Astrocyte of the cerebellum (primary cell): ENCODE results near the gene TNFRSF17.
A peak's percentile ranks its signal among the peaks of the same experiment; 100 is the strongest.
"Not testable (repeated sequence)": the region's sequence is repeated elsewhere in the genome, so short reads cannot be mapped to it uniquely, and the experiment has no call there.

Experiments
- DNase-seq: peaks from one replicate; pipeline ENCODE4 v3.0.0-alpha.2; 2011; ENCODE audit warnings: low read depth
- H3K4me3 ChIP-seq: 2 replicates; pipeline ENCODE4 v1.5.1; 2011; ENCODE audit warnings: mild to moderate bottlenecking, low read depth, low read length, moderate library complexity
- in situ Hi-C: cut with HindIII; loops from 2 replicates; pipeline ENCODE4 v1.10.0; 2017; ENCODE audit warnings: low sequenced_read_pairs
- TF ChIP-seq, protein P1 (sequence below): IDR thresholded peaks from 2 replicates; pipeline ENCODE4 v1.5.1; 2012; ENCODE audit warnings: low read length, low read depth, moderate library complexity, mild to moderate bottlenecking; ENCODE audit errors: missing control alignments

Gene TNFRSF17

DNA sequence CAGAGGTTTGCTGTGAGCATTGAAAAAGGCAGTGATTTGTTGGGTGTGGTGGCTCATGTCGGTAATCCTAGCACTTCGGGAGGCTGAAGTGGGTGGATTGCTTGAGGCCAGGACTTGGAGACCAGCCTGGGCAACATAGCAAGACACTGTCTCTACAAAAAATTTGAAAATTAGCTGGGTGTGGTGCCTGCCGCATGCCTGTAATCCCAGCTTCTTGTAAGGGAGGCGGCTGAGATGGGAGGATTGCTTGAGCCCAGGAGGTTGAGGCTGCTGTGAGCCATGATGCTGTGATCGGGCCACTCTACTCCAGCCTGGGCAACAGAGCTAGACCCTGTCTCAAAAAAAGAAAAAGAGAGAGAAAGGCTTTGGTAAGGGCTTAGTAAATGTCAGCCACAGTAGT, 16.2 kb upstream of the TNFRSF17 start:
- TF ChIP-seq, protein P1, sequence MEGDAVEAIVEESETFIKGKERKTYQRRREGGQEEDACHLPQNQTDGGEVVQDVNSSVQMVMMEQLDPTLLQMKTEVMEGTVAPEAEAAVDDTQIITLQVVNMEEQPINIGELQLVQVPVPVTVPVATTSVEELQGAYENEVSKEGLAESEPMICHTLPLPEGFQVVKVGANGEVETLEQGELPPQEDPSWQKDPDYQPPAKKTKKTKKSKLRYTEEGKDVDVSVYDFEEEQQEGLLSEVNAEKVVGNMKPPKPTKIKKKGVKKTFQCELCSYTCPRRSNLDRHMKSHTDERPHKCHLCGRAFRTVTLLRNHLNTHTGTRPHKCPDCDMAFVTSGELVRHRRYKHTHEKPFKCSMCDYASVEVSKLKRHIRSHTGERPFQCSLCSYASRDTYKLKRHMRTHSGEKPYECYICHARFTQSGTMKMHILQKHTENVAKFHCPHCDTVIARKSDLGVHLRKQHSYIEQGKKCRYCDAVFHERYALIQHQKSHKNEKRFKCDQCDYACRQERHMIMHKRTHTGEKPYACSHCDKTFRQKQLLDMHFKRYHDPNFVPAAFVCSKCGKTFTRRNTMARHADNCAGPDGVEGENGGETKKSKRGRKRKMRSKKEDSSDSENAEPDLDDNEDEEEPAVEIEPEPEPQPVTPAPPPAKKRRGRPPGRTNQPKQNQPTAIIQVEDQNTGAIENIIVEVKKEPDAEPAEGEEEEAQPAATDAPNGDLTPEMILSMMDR = no peak
- DNase-seq = no peak
- H3K4me3 ChIP-seq = no peak overlapping the region
- in situ Hi-C loops = no loop called here

DNA sequence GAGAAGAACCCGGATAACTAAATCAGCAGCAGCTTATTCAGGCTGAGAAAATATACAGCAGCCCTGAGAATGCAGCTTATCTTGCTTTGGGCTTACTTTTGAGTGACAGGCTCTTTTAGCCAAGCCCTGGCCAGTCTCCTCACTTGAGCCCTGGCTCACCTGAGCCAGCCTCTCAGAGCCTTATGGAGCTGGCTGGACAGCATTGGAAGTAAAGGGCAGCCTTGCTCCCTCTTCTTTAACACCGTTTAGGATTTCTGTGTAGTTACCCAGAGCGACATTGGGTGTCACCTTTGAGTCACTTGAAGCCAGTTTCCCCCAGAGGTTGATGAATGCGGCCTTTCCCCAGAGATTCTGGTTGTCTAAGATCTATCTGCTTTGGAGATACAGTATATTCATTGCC, 15.5 kb upstream of the TNFRSF17 start:
- no peak for DNase-seq
- in situ Hi-C loops = no loop called here
- TF ChIP-seq, protein P1 = peak; percentile 48
- no peak overlapping the region for H3K4me3 ChIP-seq

DNA sequence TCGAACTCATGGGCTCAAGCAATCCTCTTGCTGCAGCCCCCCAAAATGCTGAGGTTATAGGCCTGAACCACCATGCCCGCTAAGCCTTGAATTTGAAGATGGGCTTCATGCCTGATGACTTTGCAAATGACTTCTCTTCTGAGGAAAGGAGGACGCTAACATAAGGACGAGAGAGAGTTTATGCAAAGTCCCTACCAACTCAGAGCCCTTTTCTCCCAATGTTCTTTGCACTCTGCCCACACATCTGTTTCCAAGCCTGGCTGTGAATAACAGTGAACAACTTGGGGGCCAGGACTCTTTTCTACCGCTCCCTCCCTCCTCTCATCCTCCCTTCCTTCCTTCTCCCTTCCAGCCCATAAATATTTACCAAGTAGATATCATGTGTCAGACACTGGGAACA, 14.6 kb upstream of the TNFRSF17 start:
- TF ChIP-seq, protein P1 = no peak
- H3K4me3 ChIP-seq = no peak overlapping the region
- DNase-seq = no peak
- in situ Hi-C loops = no loop called here

DNA sequence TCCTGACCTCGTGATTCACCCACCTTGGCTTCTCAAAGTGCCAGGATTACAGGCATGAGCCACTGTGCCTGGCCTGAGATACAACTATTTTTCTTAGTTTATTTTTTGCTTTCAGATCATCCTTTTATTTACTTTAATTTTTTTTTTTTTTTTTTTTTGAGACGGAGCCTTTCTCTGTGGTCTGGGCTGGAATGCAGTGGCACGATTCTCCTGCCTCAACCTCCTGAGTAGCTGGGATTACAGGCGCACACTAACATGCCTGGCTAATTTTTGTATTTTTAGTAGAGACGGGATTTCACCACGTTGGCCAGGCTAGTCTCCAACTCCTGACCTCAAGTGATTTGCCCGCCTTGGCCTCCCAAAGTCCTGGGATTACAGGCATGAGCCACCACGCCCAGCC, 11.4 kb upstream of the TNFRSF17 start:
- H3K4me3 ChIP-seq, DNase-seq, in situ Hi-C loops: not testable (repeated sequence)

- TF ChIP-seq, protein P1 = no peak
- peak; percentile 32 for DNase-seq
- no peak overlapping the region for H3K4me3 ChIP-seq
- in situ Hi-C loops = no loop called here
Observed at GRCh38 chr16:11955713-11956123, 9.3 kb upstream of the TNFRSF17 start.

GRCh38 chr16:11956558-11956957, 8.5 kb upstream of the TNFRSF17 start:
- TF ChIP-seq, protein P1 = no peak
- no peak for DNase-seq
- in situ Hi-C loops = no loop called here
- H3K4me3 ChIP-seq = no peak overlapping the region

GRCh38 chr16:11957591-11958395, 7.2 kb upstream of the TNFRSF17 start:
- in situ Hi-C loops = no loop called here
- TF ChIP-seq, protein P1 = no peak
- no peak for DNase-seq

GRCh38 chr16:11962457-11962856, 2.6 kb upstream of the TNFRSF17 start:
- DNase-seq, H3K4me3 ChIP-seq, in situ Hi-C loops: not testable (repeated sequence)

More at GRCh38 chr16:11957591-11958395, 7.2 kb upstream of the TNFRSF17 start:
- H3K4me3 ChIP-seq = no peak overlapping the region

- H3K4me3 ChIP-seq, DNase-seq, in situ Hi-C loops: not testable (repeated sequence)
Observed at GRCh38 chr16:11962978-11963377, 2.0 kb upstream of the TNFRSF17 start.
